HepG2 (cell line): ENCODE data around the gene MDP1.

Experiments used
- CTCF ChIP-seq: sonication (generic); formaldehyde crosslinking; IDR thresholded peaks from 2 replicates; pipeline ENCODE4 v1.5.0; 2020; ENCODE audit warnings: mild to moderate bottlenecking, missing genetic modification reagents, moderate library complexity
- GABPB1 ChIP-seq: IDR thresholded peaks from 2 replicates; pipeline ENCODE4 v1.6.1; 2016; ENCODE audit warnings: mild to moderate bottlenecking, missing genetic modification reagents, moderate library complexity, missing compliant biosample characterization
- IRF1 ChIP-seq: sonication (generic); formaldehyde crosslinking; IDR thresholded peaks from 2 replicates; pipeline ENCODE4 v1.4.0; 2020; ENCODE audit warnings: low read depth, mild to moderate bottlenecking, missing genetic modification reagents
- MXI1 ChIP-seq: IDR thresholded peaks from 3 replicates; pipeline ENCODE4 v1.6.1; 2012; ENCODE audit warnings: low read depth, low read length, inconsistent platforms, borderline replicate concordance
- NFAT5 ChIP-seq: sonication (generic); formaldehyde crosslinking; IDR thresholded peaks from 2 replicates; pipeline ENCODE4 v1.4.0; 2020; ENCODE audit warnings: missing genetic modification reagents
- SMARCC2 ChIP-seq: fragments of 450-650 bp; IDR thresholded peaks from 2 replicates; pipeline ENCODE4 v1.6.1; 2017; ENCODE audit warnings: antibody characterized with exemption, mild to moderate bottlenecking
- YY1 ChIP-seq: IDR thresholded peaks from 2 replicates; pipeline ENCODE4 v1.6.1; 2011; ENCODE audit warnings: low read length, low read depth, moderate library complexity, mild to moderate bottlenecking; ENCODE audit not compliant: insufficient read depth, insufficient replicate concordance
- ZNF232 ChIP-seq: sonication (generic); formaldehyde crosslinking; IDR thresholded peaks from 2 replicates; pipeline ENCODE4 v1.4.0; 2020; ENCODE audit warnings: missing genetic modification reagents, borderline replicate concordance
- ZNF274 ChIP-seq: sonication (generic); formaldehyde crosslinking; IDR thresholded peaks from 2 replicates; pipeline ENCODE4 v1.5.1; 2020; ENCODE audit warnings: mild to moderate bottlenecking, missing genetic modification reagents
- ZNF362 ChIP-seq: sonication (generic); formaldehyde crosslinking; IDR thresholded peaks from 2 replicates; pipeline ENCODE4 v1.4.0; 2020; ENCODE audit warnings: missing genetic modification reagents, mild to moderate bottlenecking, borderline replicate concordance
- ZNF780A ChIP-seq: sonication (generic); formaldehyde crosslinking; IDR thresholded peaks from 2 replicates; pipeline ENCODE4 v1.8.0; 2022; ENCODE audit warnings: mild to moderate bottlenecking, missing genetic modification reagents, moderate library complexity

GRCh38 chr14:24261969-24262327 is 46.1 kb upstream of the MDP1 start:
- TF ChIP-seq ZNF362 (no peak), SMARCC2 (no peak), YY1 (no peak), ZNF274 (no peak), GABPB1 (CRISPR knock-in tag) (no peak), ZNF232 (CRISPR knock-in tag) (no peak), IRF1 (no peak), MXI1 (no peak), ZNF780A (CRISPR knock-in tag) (no peak), CTCF (CRISPR knock-in tag) (no peak), NFAT5 (CRISPR knock-in tag) (no peak)
